NCI-H1092 treated with DMSO at 0.1 percent for 48 hours (cell line): Measurements from ENCODE around the gene HKDC1.
"Not testable (repeated sequence)": the region's sequence is repeated elsewhere in the genome, so short reads cannot be mapped to it uniquely, and the experiment has no call there.

Source experiments
- DNase-seq: peaks from one replicate; lab custom pipeline; 2025; lab: John Stamatoyannopoulos, UW

HKDC1 gene, protein sequence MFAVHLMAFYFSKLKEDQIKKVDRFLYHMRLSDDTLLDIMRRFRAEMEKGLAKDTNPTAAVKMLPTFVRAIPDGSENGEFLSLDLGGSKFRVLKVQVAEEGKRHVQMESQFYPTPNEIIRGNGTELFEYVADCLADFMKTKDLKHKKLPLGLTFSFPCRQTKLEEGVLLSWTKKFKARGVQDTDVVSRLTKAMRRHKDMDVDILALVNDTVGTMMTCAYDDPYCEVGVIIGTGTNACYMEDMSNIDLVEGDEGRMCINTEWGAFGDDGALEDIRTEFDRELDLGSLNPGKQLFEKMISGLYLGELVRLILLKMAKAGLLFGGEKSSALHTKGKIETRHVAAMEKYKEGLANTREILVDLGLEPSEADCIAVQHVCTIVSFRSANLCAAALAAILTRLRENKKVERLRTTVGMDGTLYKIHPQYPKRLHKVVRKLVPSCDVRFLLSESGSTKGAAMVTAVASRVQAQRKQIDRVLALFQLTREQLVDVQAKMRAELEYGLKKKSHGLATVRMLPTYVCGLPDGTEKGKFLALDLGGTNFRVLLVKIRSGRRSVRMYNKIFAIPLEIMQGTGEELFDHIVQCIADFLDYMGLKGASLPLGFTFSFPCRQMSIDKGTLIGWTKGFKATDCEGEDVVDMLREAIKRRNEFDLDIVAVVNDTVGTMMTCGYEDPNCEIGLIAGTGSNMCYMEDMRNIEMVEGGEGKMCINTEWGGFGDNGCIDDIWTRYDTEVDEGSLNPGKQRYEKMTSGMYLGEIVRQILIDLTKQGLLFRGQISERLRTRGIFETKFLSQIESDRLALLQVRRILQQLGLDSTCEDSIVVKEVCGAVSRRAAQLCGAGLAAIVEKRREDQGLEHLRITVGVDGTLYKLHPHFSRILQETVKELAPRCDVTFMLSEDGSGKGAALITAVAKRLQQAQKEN

DNA sequence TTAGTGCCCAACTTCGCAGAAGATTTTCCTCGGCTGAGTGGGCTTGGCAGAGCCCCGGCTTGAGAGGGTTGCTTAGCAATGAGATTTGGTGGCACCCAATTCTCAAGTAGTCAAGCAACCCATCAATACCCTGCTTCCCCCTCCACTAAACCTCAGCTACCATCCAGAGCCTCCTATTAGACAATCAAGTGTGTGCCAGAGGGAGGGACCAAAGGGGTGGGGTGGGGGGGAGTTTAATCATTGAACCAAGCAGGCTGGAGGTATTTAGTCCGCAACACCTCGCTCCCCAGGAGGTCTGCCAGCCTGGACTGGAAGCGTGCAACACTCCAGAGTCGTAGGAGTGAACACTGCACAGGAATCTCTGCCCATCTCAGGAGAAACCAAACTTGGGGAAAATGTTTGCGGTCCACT, at the start of gene HKDC1:
Gene HKDC1 (plus strand): TSS at position 292 of the 411 bp plus-strand sequence. CDS start 104 bp downstream, at position 396.
- DNase-seq, result no peak

DNA sequence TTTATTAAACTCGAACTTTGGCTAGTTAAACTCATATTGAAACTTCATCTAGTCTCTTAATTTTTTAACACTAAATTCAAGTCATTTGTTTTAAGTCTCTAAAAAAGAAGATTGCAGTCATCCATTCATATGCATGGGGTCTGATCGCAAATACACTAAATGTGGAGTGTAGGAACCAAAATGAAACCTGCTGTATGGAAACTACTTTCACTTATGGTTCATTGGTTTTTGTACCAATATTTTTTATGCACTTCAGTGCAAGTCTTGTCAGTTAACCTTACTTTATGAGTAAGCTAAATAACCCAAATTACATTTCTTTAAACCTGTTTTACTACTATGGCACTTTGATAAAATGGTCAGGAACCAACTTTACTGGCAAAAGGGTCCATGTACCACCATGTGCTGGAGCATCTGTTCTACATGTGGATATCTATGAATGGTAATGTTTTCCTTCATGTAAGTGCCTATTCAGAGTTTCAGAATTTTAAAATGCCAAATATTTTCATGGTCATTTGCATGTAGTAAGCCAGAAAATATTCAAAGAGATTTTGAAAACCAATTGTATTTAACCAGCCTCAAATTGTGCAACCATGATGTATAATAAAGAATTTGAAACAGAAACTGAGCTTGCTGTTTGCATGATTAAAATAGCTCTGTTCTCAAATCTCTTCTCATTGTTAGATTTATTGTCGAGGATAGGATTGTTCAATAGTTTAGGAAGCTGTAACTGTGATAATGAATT, 47.7 kb upstream of the HKDC1 start:
- no peak for DNase-seq

DNA sequence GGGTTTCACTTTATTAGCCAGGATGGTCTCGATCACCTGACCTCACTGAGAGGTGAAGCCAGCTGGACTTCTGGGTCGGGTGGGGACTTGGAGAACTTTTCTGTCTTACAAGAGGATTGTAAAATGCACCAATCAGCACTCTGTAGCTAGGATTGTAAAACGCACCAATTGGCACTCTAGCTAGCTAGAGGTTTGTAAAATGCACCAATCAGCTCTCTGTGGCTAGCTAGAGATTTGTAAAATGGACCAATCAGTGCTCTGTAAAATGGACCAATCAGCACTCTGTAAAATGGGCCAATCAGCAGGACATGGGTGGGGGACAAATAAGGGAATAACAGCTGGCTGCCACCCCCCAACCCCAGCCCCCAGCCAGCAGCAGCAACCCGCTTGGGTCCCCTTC, 44.8 kb upstream of the HKDC1 start:
- DNase-seq, result not testable (repeated sequence)

DNA sequence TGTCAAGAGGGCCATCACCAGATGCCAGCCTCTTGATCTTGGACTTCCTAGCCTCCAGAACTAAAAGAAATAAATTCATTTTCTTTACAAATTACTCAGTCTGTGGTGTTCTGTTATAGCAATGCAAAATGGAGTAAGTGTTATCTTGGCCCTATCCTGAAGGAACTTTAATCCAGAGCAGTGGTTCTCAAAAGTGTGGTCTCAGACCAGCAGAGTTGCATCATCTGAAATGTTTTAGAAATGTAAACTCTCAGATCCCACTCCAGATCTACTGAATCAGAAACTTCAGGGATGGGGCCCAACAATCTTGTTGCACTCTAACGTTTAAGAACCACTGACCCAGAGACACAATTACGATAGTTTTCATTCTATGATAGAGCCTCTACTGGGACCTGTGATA, 43.3 kb upstream of the HKDC1 start:
- DNase-seq, result no peak

DNA sequence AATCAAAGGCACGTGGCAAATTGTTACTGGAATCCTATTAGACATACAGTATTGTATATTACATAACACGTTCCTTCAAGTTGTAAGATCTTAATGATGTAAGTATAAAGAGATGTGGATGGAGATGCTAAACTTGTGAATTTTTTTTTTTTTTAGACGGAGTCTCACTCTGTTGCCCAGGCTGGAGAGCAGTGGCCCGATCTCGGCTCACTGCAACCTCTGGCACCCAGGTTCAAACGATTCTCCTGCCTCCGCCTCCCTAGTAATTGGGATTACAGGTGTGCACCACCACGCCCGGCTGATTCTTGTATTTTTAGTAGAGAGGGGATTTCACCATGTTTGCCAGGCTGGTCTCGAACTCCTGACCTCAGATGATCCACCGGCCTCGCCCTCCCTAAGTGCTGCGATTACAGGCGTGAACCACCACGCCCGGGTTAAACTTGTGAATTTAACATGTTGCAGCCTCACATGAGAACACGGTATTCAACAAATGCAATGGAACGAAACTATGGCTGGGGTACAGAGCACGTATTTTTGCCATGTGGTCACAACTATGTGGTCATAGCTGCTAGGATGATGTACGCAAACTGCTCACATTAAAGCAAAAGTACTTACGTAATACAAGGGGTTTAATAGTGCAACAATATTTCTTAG, 40.9 kb upstream of the HKDC1 start:
- DNase-seq, result no peak

DNA sequence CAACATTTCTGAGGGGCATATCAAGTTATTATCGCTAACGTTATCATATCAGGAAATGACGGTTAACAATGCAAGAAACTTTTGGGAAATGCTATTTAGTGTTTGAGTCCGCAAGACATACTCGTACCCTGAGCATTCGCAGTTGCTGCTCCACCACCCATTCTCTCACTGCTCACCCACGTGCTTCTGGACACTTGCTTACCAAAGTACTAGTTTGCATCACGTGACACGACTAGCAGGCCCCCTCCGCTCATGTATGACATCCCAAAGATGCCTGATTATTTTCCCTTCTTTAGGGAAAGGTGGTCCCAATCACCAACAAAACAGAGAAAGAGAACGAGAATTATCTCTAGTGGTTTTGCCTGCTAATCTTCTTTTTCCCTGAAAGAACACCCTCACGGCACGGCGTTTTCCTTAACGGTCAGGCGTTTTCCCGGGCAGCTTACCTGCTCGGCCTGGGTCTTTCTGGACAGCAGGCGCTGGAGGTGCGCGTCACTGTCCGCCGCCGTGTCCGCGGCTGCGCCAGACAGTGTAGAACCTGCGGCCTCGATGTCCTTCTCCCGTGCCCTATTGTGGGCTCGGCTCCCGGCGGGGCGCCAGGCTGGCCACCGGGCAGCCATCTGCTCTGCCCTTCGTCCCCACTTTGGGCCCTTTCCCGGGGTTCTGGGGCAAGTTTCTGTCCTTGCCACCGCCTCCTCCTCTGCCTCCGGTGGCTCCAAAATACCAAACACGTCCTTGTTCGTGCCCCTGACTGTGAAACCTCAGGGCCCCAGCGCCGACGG, 40.2 kb upstream of the HKDC1 start, which contains the start of gene SUPV3L1:
Gene SUPV3L1 (plus strand): TSS at position 492 of the 782 bp plus-strand sequence. CDS start 58 bp downstream, at position 550.
- DNase-seq, result peak; percentile 93

DNA sequence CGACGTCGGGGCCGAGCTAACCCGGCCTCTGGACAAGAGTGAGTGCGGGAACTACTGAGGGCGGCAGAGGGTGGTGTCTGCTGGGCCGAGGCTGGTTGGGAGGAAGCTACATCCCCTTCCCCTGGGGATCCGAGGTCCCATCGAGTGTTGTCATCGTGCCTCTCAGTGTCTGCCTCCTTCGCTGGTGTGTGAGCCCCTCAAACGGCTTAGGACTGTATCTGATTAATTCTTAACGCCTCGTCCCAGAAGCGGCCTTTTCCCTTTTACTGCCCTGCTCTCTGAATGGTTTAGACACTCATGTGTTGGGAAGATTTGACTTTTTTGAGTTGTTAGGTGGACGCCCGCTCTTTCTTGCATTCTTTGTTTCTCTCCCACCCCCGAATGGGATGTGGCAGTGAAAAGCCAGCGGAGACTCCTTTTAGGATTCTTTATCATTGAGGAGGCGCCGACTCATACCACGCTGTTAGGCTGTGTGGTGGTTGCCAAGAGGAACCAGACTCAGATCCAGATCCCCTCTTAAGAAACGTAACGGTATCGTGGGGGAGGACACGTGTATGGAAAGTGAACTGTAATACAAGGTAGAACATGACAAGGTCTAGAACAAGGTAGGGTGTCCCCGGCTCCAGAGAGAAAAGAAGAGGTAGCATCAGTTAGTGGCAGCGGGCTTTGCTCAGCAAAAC, 39.5 kb upstream of the HKDC1 start:
- DNase-seq, result no peak

DNA sequence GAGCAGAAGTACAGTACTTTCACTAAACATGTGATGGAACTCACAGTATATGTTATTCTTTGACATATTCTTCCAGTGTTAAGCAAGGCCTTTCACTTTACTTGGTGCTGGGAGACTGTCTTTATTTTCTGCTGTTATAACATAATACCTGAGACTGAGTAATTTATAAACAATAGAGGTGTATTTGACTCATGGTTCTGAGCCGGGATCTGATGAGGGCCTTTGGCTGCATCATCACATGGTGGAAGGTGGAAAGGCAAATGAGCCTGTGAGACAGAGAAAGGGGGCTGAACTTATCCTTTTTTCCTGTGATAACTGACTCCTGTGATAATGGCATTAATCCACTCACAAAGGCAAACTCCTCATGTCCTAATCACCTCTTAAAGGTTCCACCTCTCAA, 38.7 kb upstream of the HKDC1 start:
- DNase-seq, result no peak

DNA sequence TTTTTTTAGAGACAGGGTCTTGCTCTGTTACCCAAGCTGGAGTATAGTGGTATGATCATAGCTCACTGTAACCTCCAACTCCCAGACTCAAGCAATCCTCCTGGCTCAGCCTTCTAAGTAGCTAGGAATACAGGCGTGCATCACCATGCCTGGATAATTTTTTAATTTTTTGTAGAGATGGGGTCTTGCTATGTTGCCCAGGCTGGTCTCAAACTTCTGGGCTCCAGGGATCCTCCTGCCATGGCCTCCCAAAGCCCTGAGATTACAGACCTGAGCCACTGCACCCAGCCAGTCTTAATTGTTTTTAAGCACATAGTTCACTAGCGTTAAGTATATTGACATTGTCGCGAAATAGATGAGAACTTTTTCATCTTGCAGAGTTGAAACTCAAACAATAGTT, 38.1 kb upstream of the HKDC1 start:
- no peak for DNase-seq

DNA sequence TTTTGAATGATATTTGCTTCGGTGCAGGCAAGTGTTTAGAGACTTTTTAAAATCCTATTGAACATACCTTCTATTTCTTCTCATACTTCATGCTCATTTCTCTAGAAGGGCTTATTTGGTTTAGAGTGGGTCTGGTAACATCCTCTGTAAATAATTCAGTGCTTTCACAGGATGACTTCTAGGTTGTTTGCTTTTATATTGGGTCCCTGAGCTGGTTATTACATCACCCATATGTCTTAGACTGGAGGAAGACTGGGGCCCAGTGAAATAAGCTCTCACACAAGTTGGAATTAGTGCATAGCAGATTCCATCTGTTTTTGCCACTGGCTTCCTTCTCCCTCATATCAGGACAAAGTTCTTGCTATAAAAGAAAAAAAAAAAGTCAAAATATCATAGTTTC, 33.6 kb upstream of the HKDC1 start:
- DNase-seq, result no peak

DNA sequence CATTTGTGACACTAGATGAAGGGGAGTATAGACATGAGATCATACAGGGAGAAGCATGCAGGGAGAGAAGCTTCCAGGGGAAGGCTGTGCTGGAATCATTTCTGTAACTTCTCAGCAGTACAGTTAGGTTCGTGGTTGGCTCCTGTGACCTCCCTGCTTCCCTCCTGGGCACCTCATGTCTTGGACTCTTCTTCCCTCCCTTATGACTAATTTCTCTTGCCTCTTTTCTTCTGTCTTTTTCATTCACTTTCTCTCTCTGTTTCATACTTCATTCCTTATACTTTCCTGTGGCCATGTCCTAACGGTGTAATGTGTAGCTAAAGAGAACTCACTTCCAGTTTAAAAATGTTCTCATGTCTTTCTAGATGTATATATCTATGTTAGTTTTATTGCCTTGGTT, 19.1 kb upstream of the HKDC1 start:
- DNase-seq, result no peak

DNA sequence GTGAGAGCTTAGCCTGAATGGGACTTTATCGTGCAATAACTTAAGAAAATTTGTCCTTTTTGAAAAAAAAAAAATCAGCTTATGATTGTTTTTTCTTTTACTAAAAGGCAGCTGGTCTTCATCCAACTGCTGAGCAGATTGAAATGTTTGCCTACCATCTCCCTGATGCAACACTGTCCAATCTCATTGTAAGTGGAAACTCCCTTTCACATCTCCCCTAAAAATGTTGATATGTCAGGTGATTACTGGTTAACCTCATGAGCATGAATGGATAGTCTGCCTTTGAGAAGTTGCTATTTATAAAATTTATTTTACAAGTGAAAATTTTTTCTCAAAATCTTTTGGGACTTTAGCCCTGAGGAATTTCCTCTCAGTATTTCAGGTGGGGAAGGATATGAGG, 17.8 kb upstream of the HKDC1 start:
- no peak for DNase-seq

DNA sequence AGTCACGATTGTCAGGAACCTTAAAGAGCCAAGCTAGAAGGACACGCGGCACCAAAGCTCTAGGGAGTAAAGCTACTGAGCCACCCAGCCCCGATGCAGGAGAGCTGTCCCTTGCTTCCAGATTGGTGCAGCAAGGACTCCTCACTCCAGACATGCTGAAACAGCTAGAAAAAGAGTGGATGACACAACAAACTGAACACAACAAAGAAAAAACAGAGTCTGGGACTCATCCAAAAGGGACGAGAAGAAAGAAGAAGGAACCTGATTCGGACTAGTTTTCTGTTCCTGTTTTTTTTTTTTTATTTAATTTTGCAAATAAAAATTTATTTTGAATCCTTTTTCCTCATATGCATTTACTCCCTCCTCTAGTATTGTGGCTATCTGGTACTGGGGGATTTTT, 11.4 kb upstream of the HKDC1 start:
- no peak for DNase-seq

DNA sequence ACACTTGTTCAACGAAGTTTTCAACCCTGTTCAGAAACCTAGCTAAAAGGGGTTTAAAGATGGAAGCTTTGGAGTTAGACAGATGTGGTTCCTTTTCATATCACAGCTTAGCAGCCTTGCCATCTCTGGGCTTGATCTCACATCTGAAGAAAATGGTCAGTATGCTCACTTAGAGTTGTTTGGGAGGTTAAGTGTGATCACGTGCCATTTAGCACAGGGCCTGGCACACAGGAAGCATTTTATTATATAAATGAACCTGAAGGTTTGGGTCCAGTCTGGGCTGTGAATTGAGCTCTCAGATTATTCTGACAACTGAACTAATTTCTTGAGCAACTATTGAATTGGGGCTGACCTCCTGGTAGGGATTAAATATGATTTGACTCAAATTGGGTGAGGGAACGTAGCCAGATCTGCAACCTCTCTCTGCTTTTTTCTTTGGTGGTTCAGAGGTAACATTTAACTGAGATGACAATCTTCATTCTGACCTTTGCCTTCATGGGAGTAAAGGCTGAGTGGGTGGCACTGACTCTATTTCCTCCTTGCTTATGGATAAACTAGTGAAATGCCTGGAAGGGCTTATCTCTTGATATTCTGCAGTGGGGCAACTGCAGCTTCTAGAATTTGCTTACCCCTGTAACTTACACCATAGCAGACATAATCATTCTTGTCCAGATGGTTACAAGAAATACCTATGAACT, 10.2 kb upstream of the HKDC1 start:
- no peak for DNase-seq

DNA sequence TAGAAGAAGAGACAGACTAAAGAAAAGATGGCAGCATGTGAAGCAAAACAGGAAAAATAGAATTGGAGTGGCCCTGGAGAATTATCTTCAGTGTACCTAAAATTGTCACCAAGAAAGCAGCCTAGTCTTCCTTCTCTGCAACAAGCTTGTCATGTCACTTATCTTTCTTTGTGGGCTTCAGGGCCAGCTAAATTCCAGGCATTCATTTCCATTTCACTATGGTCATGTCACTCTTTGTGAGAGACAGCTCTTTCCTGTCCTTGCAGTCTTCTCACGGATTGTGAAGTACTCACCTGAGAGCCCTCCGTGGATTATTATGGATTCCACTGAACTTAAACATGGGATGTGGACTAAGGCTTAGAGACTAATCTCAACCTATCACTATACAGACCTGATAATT, 9.0 kb upstream of the HKDC1 start:
- DNase-seq, result no peak

DNA sequence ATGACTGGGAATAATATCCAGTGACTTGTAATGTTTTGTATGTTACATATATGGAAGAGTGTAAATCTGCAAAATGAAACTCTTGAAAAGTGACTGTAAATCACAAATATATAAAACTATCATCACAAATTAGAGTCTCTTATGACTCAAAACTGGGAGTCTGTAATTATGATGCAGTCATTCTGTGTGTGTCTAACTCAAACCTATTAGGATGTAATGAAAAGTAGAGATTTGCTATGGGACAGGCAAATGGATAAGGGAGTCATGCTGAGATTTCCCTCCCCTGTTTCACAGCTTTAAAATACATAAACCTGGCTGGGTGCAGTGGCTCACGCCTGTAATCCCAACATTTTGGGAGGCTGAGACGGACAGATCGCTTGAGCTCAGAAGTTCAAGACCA, 8.6 kb upstream of the HKDC1 start:
- DNase-seq, result no peak

DNA sequence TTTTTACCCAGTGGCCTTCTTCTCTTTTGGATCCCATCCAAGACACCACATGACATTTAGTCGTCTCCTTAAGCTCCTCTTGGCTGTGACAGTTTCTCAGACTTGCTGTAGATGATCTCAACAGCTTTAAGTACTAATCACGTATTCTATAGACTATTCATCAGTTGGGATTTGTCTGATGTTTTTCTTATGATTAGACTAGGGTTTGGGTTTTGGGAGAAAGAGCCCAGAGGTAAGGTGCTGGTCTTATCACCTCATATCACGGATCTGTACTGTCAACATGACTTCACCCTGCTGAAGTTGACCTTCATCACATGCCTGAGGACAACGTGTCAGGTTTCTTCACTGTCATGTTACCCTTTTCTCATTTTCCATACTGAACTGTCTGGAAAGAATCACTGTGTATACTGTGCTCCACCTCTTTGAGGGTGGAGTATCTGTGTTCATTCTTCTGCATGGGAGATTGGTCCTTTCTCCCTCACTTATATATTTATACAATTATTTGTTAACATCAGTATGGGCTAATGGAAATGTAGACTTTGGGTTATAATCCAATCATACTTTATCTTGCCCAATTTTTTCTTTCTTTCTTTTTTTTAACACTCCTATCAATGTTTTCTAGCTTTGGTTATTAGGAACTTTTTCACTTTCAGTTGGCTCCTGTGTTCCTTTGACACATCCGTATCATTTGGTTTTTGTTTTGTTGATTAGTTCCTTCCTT, 6.4 kb upstream of the HKDC1 start:
- no peak for DNase-seq

DNA sequence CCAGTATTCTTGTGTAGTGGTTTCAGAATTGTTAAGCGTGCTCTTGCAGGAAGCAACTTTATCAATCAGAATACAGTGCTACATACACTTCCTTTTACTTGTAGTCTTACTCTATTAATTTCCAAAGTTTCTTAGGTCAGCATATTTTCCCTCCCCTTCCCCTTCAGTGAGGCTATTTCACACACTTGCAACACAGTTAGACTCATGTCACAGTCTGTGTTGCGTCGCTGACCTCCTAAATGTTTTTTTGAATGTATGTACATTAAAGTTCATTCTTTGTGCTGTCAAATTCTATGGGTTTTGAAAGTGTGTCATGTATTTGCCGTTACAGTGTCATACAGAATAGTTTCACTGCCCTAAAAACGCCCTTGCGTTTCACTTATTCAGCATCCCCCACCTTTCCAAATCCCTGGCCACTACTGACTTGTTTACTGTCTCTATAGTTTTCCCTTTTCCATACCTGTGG, 5.4 kb upstream of the HKDC1 start:
- no peak for DNase-seq
